Dendritic cell treated with granulocyte-macrophage colony-stimulating factor and Interleukin-4, amounts not matched to agents 40 ng/mL and 50 ng/mL, for 4 days (primary cell): ENCODE measurements around the gene OR2B3.

Experiments used
- H3K27ac Mint-ChIP-seq: one replicate; pipeline ENCODE4 v1.8.0; 2022; ENCODE audit warnings: mild to moderate bottlenecking, mixed read lengths
- H3K27me3 Mint-ChIP-seq: one replicate; pipeline ENCODE4 v1.8.0; 2022; ENCODE audit warnings: mild to moderate bottlenecking, mixed read lengths
- H3K36me3 Mint-ChIP-seq: one replicate; pipeline ENCODE4 v1.8.0; 2022; ENCODE audit warnings: low read depth, mixed read lengths
- H3K4me1 Mint-ChIP-seq: one replicate; pipeline ENCODE4 v1.8.0; 2022; ENCODE audit warnings: low read depth, mixed read lengths
- H3K4me3 Mint-ChIP-seq: one replicate; pipeline ENCODE4 v1.8.0; 2022; ENCODE audit warnings: mild to moderate bottlenecking, moderate library complexity, mixed read lengths
- H3K9me3 Mint-ChIP-seq: one replicate; pipeline ENCODE4 v1.8.0; 2022; ENCODE audit warnings: mixed read lengths
- intact Hi-C: fragments of 100-400 bp; cut with micrococcal nuclease; formaldehyde crosslinking; loops from one replicate; pipeline ENCODE4 v1.15.0; 2022

OR2B3 gene

GRCh38 chr6:29051680-29052079 is 35.4 kb downstream of the OR2B3 start:
- no peak overlapping the region for H3K4me3 Mint-ChIP-seq
- intact Hi-C loops: no loop called here
- no peaks in the 10 kb centered on the region for H3K9me3 Mint-ChIP-seq
- peaks cover 17% of the 10 kb centered on the region for H3K27me3 Mint-ChIP-seq
- no peak overlapping the region for H3K27ac Mint-ChIP-seq
- no peaks in the 10 kb centered on the region for H3K4me1 Mint-ChIP-seq
- H3K36me3 Mint-ChIP-seq: no peaks in the 10 kb centered on the region

GRCh38 chr6:29045075-29045474 is 42.0 kb downstream of the OR2B3 start, which contains the start of gene OR2W1:
TSS of gene OR2W1 (minus strand) at chr6:29045175. CDS start at chr6:29045175, 0 bp downstream.
- Mint-ChIP-seq H3K4me1 (no peaks in the 10 kb centered on the region), H3K27ac (no peak within 1 kb of the TSS), H3K27me3 (peaks cover 8% of the 10 kb centered on the region), H3K9me3 (no peaks in the 10 kb centered on the region), H3K36me3 (no peaks in the 10 kb centered on the region), H3K4me3 (no peak within 1 kb of the TSS)
- intact Hi-C loops: no loop called here
